ENCODE results near the gene ANKRD12. TPM values are rescaled to one million over a fixed set of nuclear protein-coding genes. Genes with fewer than 3 reads are reported as not detected.
"Not testable (repeated sequence)": the region's sequence is repeated elsewhere in the genome, so short reads cannot be mapped to it uniquely, and the experiment has no call there.

The ANKRD12 gene
- total RNA-seq, 3 donors from 2014 or later = 46.8 to 108 (median 63.6) TPM

DNA sequence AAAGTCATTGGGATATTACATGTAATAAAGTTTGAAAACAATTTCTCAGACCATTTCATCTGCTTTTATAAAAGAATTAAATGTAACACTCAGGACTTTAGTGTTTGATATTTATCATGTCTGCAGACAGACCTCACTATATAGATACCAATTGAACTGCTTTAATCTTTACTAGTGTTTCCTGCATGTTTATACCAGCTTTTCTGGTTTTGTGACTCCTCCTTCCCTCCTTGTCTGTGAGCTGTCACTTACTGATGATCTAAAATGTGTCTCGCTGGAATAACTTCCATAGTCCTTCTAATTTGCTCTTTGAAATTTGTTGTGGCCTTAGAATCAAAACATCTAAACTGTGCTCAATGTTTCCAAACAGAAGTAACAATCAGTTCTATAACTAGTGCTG, 126.7 kb downstream of the ANKRD12 start:
- intact Hi-C loops (cut with DNase I, micrococcal nuclease) = no loop called here
- no peak for DNase-seq
- no peak for TF ChIP-seq CTCF (IDR thresholded peaks at IDR 0.05)
- no peaks in the 10 kb centered on the region for H3K4me1 ChIP-seq (ENCODE audit: low read depth)
- ATAC-seq = no peak
- no peaks in the 10 kb centered on the region for H3K36me3 ChIP-seq (ENCODE audit: low read depth)
- H3K4me3 ChIP-seq = no peak overlapping the region
- H3K9me3 ChIP-seq = no peaks in the 10 kb centered on the region

GRCh38 chr18:9264797-9265196, 128.2 kb downstream of the ANKRD12 start:
- ATAC-seq; H3K4me1 ChIP-seq (ENCODE audit: low read depth); H3K9me3 ChIP-seq; DNase-seq; H3K36me3 ChIP-seq (ENCODE audit: low read depth); intact Hi-C loops (cut with DNase I, micrococcal nuclease); H3K4me3 ChIP-seq: not testable (repeated sequence)

GRCh38 chr18:9273221-9273620, 136.6 kb downstream of the ANKRD12 start:
- Histone ChIP-seq H3K9me3 (no peaks in the 10 kb centered on the region), H3K4me1 (ENCODE audit: low read depth) (no peaks in the 10 kb centered on the region), H3K36me3 (ENCODE audit: low read depth) (no peaks in the 10 kb centered on the region), H3K4me3 (no peak overlapping the region)
- ATAC-seq = peak; percentile 50
- no peak for TF ChIP-seq CTCF (IDR thresholded peaks at IDR 0.05)
- DNase-seq = no peak
- intact Hi-C loops (cut with DNase I, micrococcal nuclease) = loop anchor here in 1 of 2 donors (10.0 kb wide), 1 partner anchor 62 kb away; the partner anchor contains the start of gene TWSG1

DNA sequence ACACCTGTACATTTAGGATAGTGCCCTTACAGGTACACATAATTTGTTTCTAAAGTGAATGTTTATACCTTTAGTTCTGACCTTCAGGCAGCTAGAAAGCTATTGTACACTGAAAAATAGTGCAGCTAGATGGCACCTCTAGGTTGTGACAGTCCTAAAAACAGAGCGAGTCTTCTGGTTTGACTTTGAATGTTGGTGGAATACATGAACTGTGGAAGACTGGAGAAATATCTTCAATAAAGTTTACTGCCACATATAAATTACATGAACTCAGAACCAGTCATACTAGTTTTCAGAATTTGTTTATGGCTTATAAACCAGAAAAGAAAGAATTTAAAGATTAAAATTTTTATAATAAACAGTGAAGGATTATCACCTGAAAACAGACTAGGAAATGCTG, 139.3 kb downstream of the ANKRD12 start:
- no peak for TF ChIP-seq CTCF (IDR thresholded peaks at IDR 0.05)
- H3K36me3 ChIP-seq (ENCODE audit: low read depth) = no peaks in the 10 kb centered on the region
- H3K4me1 ChIP-seq (ENCODE audit: low read depth) = no peaks in the 10 kb centered on the region
- peak; percentile 77 for ATAC-seq
- intact Hi-C loops (cut with DNase I, micrococcal nuclease) = loop anchor here in 1 of 2 donors (10.0 kb wide), 1 partner anchor 59 kb away; the partner anchor contains the start of gene TWSG1
- DNase-seq = peak in 1 of 3 donors; percentile 9
- no peaks in the 10 kb centered on the region for H3K9me3 ChIP-seq
- H3K4me3 ChIP-seq = no peak overlapping the region

DNA sequence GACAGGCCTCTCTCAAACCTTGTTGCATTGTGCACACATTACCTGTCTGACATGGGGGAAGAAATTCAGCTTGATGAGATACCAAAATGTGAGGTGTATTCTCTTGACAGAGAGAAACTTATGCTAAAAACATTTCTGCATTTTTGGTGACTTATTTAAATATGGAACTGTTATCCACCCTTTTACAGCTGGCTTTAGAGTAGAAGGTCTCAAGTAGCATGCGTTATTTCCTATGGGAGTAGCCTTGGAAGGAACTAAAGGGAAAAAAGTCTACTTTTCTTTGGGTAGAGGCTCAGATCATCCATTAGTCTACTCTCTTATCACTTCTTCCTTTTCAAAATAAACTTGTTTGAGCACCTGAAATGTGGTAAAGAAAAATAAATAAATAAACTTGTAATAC, 141.4 kb downstream of the ANKRD12 start:
- TF ChIP-seq CTCF (IDR thresholded peaks at IDR 0.05) = no peak
- H3K4me1 ChIP-seq (ENCODE audit: low read depth) = no peaks in the 10 kb centered on the region
- H3K9me3 ChIP-seq = no peaks in the 10 kb centered on the region
- intact Hi-C loops (cut with DNase I, micrococcal nuclease) = loop anchor here in 1 of 2 donors (10.0 kb wide), 1 partner anchor 57 kb away; the partner anchor contains the start of gene TWSG1
- no peak for DNase-seq
- no peak for ATAC-seq
- no peak overlapping the region for H3K4me3 ChIP-seq
- no peaks in the 10 kb centered on the region for H3K36me3 ChIP-seq (ENCODE audit: low read depth)

GRCh38 chr18:9280849-9281248, 144.3 kb downstream of the ANKRD12 start:
- H3K4me3 ChIP-seq = no peak overlapping the region
- no peak for DNase-seq
- no peak for TF ChIP-seq CTCF (IDR thresholded peaks at IDR 0.05)
- H3K4me1 ChIP-seq (ENCODE audit: low read depth) = no peaks in the 10 kb centered on the region
- peak; percentile 20 for ATAC-seq
- H3K9me3 ChIP-seq = no peaks in the 10 kb centered on the region
- no peaks in the 10 kb centered on the region for H3K36me3 ChIP-seq (ENCODE audit: low read depth)
- intact Hi-C loops (cut with DNase I, micrococcal nuclease) = no loop called here

All from mucosa of descending colon (tissue), 3 donors.